WTC11 (cell line): ENCODE results near the gene HK2. TPM values are rescaled to one million over a fixed set of nuclear protein-coding genes. Genes with fewer than 3 reads are reported as not detected.

ENCODE experiments used
- ATAC-seq: fragments of 200-7000 bp; cut with Tn5 transposase; 2 replicates; pipeline ENCODE4 v1.10.0; 2021; ENCODE audit warnings: mild to moderate bottlenecking, moderate library complexity
- CTCF ChIA-PET: fragments of 300-600 bp; sonication (Branson Sonifier 250); formaldehyde crosslinking; loops from one replicate; lab custom pipeline; 2021; ENCODE audit warnings: antibody characterized with exemption; lab: Charles Lee
- POLR2A ChIA-PET: fragments of 350-600 bp; sonication (Branson Sonifier 250); formaldehyde crosslinking; loops from one replicate; lab custom pipeline; 2021; ENCODE audit warnings: antibody characterized with exemption; lab: Charles Lee
- DNase-seq: peaks from one replicate; pipeline ENCODE4 v3.0.0; 2021; ENCODE audit warnings: low spot score
- H3K27ac Mint-ChIP-seq: 2 replicates; pipeline ENCODE4 v1.8.0; 2021; ENCODE audit warnings: mixed read lengths
- H3K27me3 Mint-ChIP-seq: 2 replicates; pipeline ENCODE4 v1.8.0; 2021; ENCODE audit warnings: low read depth, mild to moderate bottlenecking, moderate library complexity, mixed read lengths
- H3K36me3 Mint-ChIP-seq: 2 replicates; pipeline ENCODE4 v1.8.0; 2021; ENCODE audit warnings: mixed read lengths
- H3K4me1 Mint-ChIP-seq: 2 replicates; pipeline ENCODE4 v1.8.0; 2022; ENCODE audit warnings: mixed read lengths
- H3K4me3 Mint-ChIP-seq: 2 replicates; pipeline ENCODE4 v1.8.0; 2021; ENCODE audit warnings: mild to moderate bottlenecking, moderate library complexity, mixed read lengths
- H3K9me3 Mint-ChIP-seq: 2 replicates; pipeline ENCODE4 v1.8.0; 2021; ENCODE audit warnings: mixed read lengths
- CREM ChIP-seq: sonication (generic); formaldehyde crosslinking; IDR thresholded peaks from 2 replicates; pipeline ENCODE4 v1.8.1; 2022; ENCODE audit warnings: mild to moderate bottlenecking, missing genetic modification reagents, moderate library complexity
- EMX1 ChIP-seq: fragments of 250-450 bp; sonication (Bioruptor Pico); IDR thresholded peaks from 2 replicates; pipeline ENCODE4 v1.8.0; 2021; ENCODE audit warnings: mild to moderate bottlenecking
- ETV6 ChIP-seq: sonication (generic); formaldehyde crosslinking; IDR thresholded peaks from 2 replicates; pipeline ENCODE4 v1.8.1; 2022; ENCODE audit warnings: mild to moderate bottlenecking, missing genetic modification reagents
- HMGA2 ChIP-seq: fragments of 250-450 bp; sonication (Bioruptor Pico); IDR thresholded peaks from 2 replicates; pipeline ENCODE4 v1.4.0; 2021; ENCODE audit warnings: mild to moderate bottlenecking, moderate library complexity
- JAZF1 ChIP-seq: fragments of 250-450 bp; sonication (Bioruptor Pico); IDR thresholded peaks from 2 replicates; pipeline ENCODE4 v1.9.0; 2021; ENCODE audit warnings: moderate library complexity, mild to moderate bottlenecking, inconsistent platforms
- NR2C2 ChIP-seq: sonication (generic); formaldehyde crosslinking; IDR thresholded peaks from 2 replicates; pipeline ENCODE4 v1.8.0; 2022; ENCODE audit warnings: mild to moderate bottlenecking, missing genetic modification reagents
- ZNF121 ChIP-seq: sonication (generic); formaldehyde crosslinking; IDR thresholded peaks from 2 replicates; pipeline ENCODE4 v1.8.0; 2023; ENCODE audit warnings: missing genetic modification reagents
- ZNF138 ChIP-seq: sonication (generic); formaldehyde crosslinking; conservative IDR thresholded peaks from 2 replicates; pipeline ENCODE4 v1.8.1; 2022; ENCODE audit warnings: mild to moderate bottlenecking, moderate library complexity, missing genetic modification reagents
- ZNF219 ChIP-seq: sonication (generic); formaldehyde crosslinking; IDR thresholded peaks from 2 replicates; pipeline ENCODE4 v1.8.0; 2023; ENCODE audit warnings: missing genetic modification reagents, mild to moderate bottlenecking, borderline replicate concordance
- ZNF671 ChIP-seq: fragments of 250-450 bp; sonication (Bioruptor Pico); IDR thresholded peaks from 2 replicates; pipeline ENCODE4 v1.8.0; 2021; ENCODE audit warnings: mild to moderate bottlenecking
- total RNA-seq: library from RNA; stranded (reverse); gene quantifications from 3 replicates; pipeline ENCODE4 v1.2.3, GENCODE V29; 2021
- TF ChIP-seq, protein P1 (sequence below): sonication (generic); formaldehyde crosslinking; IDR thresholded peaks from 2 replicates; pipeline ENCODE4 v1.8.1; 2023; ENCODE audit warnings: mild to moderate bottlenecking, missing genetic modification reagents, borderline replicate concordance
- TF ChIP-seq, protein P2 (sequence below): sonication (generic); formaldehyde crosslinking; IDR thresholded peaks from 2 replicates; pipeline ENCODE4 v1.8.0; 2022; ENCODE audit warnings: mild to moderate bottlenecking, missing genetic modification reagents
- TF ChIP-seq, protein P3 (sequence below): fragments of 250-450 bp; sonication (Bioruptor Pico); IDR thresholded peaks from 2 replicates; pipeline ENCODE4 v2.1.2; 2022; ENCODE audit warnings: mild to moderate bottlenecking, moderate library complexity
- TF ChIP-seq, protein P4 (sequence below): sonication (generic); formaldehyde crosslinking; conservative IDR thresholded peaks from 2 replicates; pipeline ENCODE4 v1.8.1; 2022; ENCODE audit warnings: mild to moderate bottlenecking, missing genetic modification reagents
- TF ChIP-seq, protein P5 (sequence below): sonication (generic); formaldehyde crosslinking; IDR thresholded peaks from 2 replicates; pipeline ENCODE4 v1.8.0; 2022; ENCODE audit warnings: mild to moderate bottlenecking, missing genetic modification reagents

Gene HK2
- total RNA-seq, 1 experiment from 2014 or later: 61.6 TPM

DNA sequence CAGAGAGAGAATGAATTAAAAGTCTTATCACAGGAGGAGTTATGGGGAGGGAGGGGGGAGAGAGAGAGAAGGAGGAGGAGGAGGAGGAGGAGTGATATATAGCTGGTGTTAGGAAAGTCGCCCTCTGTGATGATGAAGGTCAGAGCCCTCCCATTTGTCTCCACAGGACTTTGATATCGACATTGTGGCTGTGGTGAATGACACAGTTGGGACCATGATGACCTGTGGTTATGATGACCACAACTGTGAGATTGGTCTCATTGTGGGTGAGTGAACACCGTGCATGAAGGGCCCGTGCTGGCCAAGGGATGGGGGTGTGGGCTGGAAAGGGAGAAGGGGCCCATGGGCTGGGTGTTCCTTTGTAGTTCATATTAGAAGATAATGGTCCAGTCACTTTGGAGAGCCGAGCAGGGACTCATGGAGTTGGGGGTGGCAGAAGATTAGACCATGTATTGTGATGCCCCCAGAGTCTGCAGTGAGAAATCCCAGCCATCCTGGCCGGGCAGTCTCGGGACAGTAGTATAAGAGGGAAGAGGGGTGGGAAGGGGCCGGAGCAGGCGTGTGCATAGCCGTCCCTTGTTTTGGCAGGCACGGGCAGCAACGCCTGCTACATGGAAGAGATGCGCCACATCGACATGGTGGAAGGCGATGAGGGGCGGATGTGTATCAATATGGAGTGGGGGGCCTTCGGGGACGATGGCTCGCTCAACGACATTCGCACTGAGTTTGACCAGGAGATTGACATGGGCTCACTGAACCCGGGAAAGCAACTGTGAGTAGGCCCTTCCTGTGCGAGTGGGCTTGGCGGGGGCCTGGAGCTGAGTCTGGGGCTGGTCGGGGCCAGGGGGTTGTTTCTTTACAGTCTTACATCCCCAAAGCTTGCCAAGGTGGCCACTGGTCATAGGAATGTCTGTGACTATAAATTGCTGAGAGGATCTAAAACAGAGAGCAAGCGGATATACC lies 40.0 kb downstream of the HK2 start:
- Mint-ChIP-seq H3K9me3 (no peaks in the 10 kb centered on the region), H3K27me3 (no peaks in the 10 kb centered on the region), H3K4me1 (peaks cover 9% of the 10 kb centered on the region), H3K36me3 (peaks cover 79% of the 10 kb centered on the region), H3K4me3 (no peak overlapping the region), H3K27ac (peak overlapping the region; percentile 71)
- CTCF ChIA-PET: interaction anchor here (0.6 to 3.7 kb wide), 4 partner anchors 35 to 183 kb away, joined by 3 to 35 read pairs (median 18); no protein-coding TSS in a partner anchor
- POLR2A ChIA-PET: no interaction called here
- TF ChIP-seq ETV6 (CRISPR knock-in tag): no peak
- no peak for TF ChIP-seq ZNF121 (CRISPR knock-in tag)
- TF ChIP-seq, protein P1, sequence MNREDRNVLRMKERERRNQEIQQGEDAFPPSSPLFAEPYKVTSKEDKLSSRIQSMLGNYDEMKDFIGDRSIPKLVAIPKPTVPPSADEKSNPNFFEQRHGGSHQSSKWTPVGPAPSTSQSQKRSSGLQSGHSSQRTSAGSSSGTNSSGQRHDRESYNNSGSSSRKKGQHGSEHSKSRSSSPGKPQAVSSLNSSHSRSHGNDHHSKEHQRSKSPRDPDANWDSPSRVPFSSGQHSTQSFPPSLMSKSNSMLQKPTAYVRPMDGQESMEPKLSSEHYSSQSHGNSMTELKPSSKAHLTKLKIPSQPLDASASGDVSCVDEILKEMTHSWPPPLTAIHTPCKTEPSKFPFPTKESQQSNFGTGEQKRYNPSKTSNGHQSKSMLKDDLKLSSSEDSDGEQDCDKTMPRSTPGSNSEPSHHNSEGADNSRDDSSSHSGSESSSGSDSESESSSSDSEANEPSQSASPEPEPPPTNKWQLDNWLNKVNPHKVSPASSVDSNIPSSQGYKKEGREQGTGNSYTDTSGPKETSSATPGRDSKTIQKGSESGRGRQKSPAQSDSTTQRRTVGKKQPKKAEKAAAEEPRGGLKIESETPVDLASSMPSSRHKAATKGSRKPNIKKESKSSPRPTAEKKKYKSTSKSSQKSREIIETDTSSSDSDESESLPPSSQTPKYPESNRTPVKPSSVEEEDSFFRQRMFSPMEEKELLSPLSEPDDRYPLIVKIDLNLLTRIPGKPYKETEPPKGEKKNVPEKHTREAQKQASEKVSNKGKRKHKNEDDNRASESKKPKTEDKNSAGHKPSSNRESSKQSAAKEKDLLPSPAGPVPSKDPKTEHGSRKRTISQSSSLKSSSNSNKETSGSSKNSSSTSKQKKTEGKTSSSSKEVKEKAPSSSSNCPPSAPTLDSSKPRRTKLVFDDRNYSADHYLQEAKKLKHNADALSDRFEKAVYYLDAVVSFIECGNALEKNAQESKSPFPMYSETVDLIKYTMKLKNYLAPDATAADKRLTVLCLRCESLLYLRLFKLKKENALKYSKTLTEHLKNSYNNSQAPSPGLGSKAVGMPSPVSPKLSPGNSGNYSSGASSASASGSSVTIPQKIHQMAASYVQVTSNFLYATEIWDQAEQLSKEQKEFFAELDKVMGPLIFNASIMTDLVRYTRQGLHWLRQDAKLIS (CRISPR knock-in tag): no peak
- TF ChIP-seq CREM (CRISPR knock-in tag): no peak
- DNase-seq: no peak
- no peak for ATAC-seq

DNA sequence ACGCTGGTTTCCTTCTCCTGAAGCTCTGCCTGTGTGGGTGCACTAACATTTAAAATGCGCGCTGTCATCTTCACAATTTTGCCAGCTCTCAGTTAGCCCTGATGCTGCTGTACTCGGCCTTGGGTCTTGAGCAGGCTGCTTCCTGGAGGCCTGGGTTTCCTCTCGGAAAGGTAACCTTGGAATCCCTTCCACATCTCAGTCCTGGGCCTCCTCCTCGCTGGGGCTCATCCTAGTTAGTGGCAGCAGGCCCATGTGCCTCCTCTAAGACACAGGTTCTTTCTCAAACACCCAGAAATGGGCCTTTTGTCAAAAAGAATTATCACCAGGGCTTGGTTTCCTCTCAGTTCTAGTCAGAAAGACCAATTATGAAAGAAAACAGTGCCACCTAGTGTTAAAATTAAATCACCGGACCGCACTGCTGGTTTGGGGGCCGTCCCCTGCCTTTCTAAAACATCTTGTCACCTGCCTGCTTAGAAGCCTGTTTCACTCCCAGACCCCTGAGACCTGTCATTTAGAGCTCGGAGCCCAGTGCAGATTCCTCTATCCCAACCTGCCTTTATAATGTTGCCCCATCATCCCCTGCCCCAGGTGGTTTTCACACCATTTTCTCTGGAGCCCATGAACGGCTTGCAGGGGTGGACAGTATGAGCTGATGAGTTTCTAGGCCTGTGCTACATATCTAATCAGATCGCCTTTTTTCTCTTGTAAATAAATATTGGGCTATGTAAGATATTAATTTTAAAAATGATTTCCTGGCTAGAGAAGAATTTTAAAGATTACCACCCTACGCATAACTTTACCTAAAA lies 42.4 kb downstream of the HK2 start:
- Mint-ChIP-seq H3K27me3 (no peaks in the 10 kb centered on the region), H3K4me1 (no peaks in the 10 kb centered on the region; the same call in 1 of the 2 replicates), H3K27ac (0 out of 2 replicates have a peak overlapping the region, but pooled peaks have one; percentile 39), H3K9me3 (no peaks in the 10 kb centered on the region), H3K36me3 (peaks cover 93% of the 10 kb centered on the region), H3K4me3 (no peak overlapping the region)
- ChIA-PET CTCF (interaction anchor here (0.5 to 3.7 kb wide), 13 partner anchors 11 to 188 kb away, joined by 3 to 35 read pairs (median 6); no protein-coding TSS in a partner anchor), POLR2A (interaction anchor here (0.6 to 1.8 kb wide), 3 partner anchors 36 to 41 kb away, joined by 4 to 6 read pairs (median 4); no protein-coding TSS in a partner anchor)
- DNase-seq (peak; percentile 28), ATAC-seq (peak; percentile 76)
- TF ChIP-seq ZNF219 (CRISPR knock-in tag): no peak
- TF ChIP-seq, protein P2, sequence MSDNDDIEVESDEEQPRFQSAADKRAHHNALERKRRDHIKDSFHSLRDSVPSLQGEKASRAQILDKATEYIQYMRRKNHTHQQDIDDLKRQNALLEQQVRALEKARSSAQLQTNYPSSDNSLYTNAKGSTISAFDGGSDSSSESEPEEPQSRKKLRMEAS (CRISPR knock-in tag): no peak
- TF ChIP-seq, protein P3, sequence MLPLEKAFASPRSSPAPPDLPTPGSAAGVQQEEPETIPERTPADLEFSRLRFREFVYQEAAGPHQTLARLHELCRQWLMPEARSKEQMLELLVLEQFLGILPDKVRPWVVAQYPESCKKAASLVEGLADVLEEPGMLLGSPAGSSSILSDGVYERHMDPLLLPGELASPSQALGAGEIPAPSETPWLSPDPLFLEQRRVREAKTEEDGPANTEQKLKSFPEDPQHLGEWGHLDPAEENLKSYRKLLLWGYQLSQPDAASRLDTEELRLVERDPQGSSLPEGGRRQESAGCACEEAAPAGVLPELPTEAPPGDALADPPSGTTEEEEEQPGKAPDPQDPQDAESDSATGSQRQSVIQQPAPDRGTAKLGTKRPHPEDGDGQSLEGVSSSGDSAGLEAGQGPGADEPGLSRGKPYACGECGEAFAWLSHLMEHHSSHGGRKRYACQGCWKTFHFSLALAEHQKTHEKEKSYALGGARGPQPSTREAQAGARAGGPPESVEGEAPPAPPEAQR (CRISPR knock-in tag): no peak
- TF ChIP-seq ZNF671 (CRISPR knock-in tag): no peak
- TF ChIP-seq EMX1 (CRISPR knock-in tag): no peak
- TF ChIP-seq JAZF1 (CRISPR knock-in tag): no peak
- TF ChIP-seq, protein P4, sequence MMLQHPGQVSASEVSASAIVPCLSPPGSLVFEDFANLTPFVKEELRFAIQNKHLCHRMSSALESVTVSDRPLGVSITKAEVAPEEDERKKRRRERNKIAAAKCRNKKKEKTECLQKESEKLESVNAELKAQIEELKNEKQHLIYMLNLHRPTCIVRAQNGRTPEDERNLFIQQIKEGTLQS (CRISPR knock-in tag): no peak
- TF ChIP-seq, protein P5, sequence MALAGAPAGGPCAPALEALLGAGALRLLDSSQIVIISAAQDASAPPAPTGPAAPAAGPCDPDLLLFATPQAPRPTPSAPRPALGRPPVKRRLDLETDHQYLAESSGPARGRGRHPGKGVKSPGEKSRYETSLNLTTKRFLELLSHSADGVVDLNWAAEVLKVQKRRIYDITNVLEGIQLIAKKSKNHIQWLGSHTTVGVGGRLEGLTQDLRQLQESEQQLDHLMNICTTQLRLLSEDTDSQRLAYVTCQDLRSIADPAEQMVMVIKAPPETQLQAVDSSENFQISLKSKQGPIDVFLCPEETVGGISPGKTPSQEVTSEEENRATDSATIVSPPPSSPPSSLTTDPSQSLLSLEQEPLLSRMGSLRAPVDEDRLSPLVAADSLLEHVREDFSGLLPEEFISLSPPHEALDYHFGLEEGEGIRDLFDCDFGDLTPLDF: no peak
- no peak for TF ChIP-seq HMGA2
- TF ChIP-seq ZNF138 (CRISPR knock-in tag): no peak
- TF ChIP-seq NR2C2 (CRISPR knock-in tag): no peak
- TF ChIP-seq ETV6 (CRISPR knock-in tag): no peak
